SK-N-SH (cell line): ENCODE results near the gene DOCK3. TPM values are rescaled to one million over a fixed set of nuclear protein-coding genes. Genes with fewer than 3 reads are reported as not detected.

Experiments used
- CTCF ChIA-PET: fragments of 300-600, 350-600 bp; formaldehyde crosslinking; extraction: SDS; loops from one replicate; lab custom pipeline; 2021; lab: Yijun Ruan, JAX
- POLR2A ChIA-PET: fragments of 350-600 bp; sonication (Branson Sonifier 250); formaldehyde crosslinking; extraction: SDS; loops from one replicate; lab custom pipeline; 2020; ENCODE audit warnings: antibody characterized with exemption, inconsistent platforms; lab: Yijun Ruan, JAX
- DNase-seq: peaks from one replicate; pipeline ENCODE4 v3.0.0; 2012
- H2AFZ ChIP-seq: fragments of 200-600 bp; sonication (generic); 2 replicates; pipeline ENCODE4 v1.8.1; 2016; ENCODE audit warnings: antibody characterized with exemption, mild to moderate bottlenecking, low read depth
- H3F3A ChIP-seq: fragments of 200-600 bp; sonication (generic); replicated peaks from 2 replicates; pipeline ENCODE3; 2016; ENCODE audit warnings: antibody characterized with exemption, mild to moderate bottlenecking; ENCODE audit not compliant: insufficient read depth
- H3K27ac ChIP-seq, 2 experiments: fragments of 200-500 bp in 1 of 2; fragments of 200-600 bp in 1 of 2; sonication (Bioruptor generic) in 1 of 2; sonication (generic), shearing (Covaris generic) in 1 of 2; 2 replicates each; pipeline versions ENCODE4 v1.5.1 to v1.6.1; 2014 to 2016; ENCODE audit warnings: low read depth in 2 of 2, inconsistent platforms in 1 of 2, low read length in 1 of 2, mild to moderate bottlenecking in 1 of 2, mixed read lengths in 1 of 2
- H3K27me3 ChIP-seq: fragments of 200-600 bp; sonication (generic), shearing (Covaris generic); 2 replicates; pipeline ENCODE4 v1.6.1; 2016; ENCODE audit warnings: mixed run types; ENCODE audit not compliant: insufficient read depth
- H3K36me3 ChIP-seq, 2 experiments: fragments of 200-500 bp in 1 of 2; fragments of 200-600 bp in 1 of 2; sonication (Bioruptor generic) in 1 of 2; sonication (generic) in 1 of 2; replicated peaks in 1 of 2; 2 replicates each; pipeline versions ENCODE3 to v1.5.1; 2014 to 2016; ENCODE audit warnings: low read length in 1 of 2, mild to moderate bottlenecking in 1 of 2; ENCODE audit not compliant: insufficient read depth in 2 of 2, control insufficient read depth in 1 of 2
- H3K4me1 ChIP-seq, 2 experiments: fragments of 200-500 bp in 1 of 2; fragments of 200-600 bp in 1 of 2; sonication (Bioruptor generic) in 1 of 2; sonication (generic), shearing (Covaris generic) in 1 of 2; 2 replicates each; pipeline versions ENCODE4 v1.5.1 to v1.6.1; 2014 to 2016; ENCODE audit warnings: low read depth in 1 of 2, low read length in 1 of 2, mixed run types in 1 of 2; ENCODE audit not compliant: insufficient read depth in 2 of 2, control insufficient read depth in 1 of 2
- H3K4me2 ChIP-seq: fragments of 200-600 bp; sonication (generic), shearing (Covaris generic); 2 replicates; pipeline ENCODE4 v1.6.1; 2017; ENCODE audit warnings: mixed run types
- H3K4me3 ChIP-seq, 2 experiments: fragments of 200-500 bp in 1 of 2; fragments of 200-600 bp in 1 of 2; sonication (Bioruptor generic) in 1 of 2; sonication (generic), shearing (Covaris generic) in 1 of 2; 2 replicates each; pipeline versions ENCODE4 v1.5.1 to v1.8.1; 2014 to 2016; ENCODE audit warnings: low read depth in 2 of 2, inconsistent platforms in 1 of 2, low read length in 1 of 2, mild to moderate bottlenecking in 1 of 2, mixed read lengths in 1 of 2, moderate library complexity in 1 of 2
- H3K79me2 ChIP-seq: fragments of 200-600 bp; sonication (generic); 2 replicates; pipeline ENCODE4 v1.8.1; 2017; ENCODE audit warnings: mild to moderate bottlenecking; ENCODE audit not compliant: insufficient read depth
- H3K9ac ChIP-seq: fragments of 200-600 bp; sonication (generic); 2 replicates; pipeline ENCODE4 v1.6.1; 2017; ENCODE audit warnings: mixed run types
- H3K9me2 ChIP-seq: fragments of 200-600 bp; sonication (generic); 2 replicates; pipeline ENCODE4 v1.6.1; 2017; ENCODE audit warnings: mixed run types
- H3K9me3 ChIP-seq: fragments of 200-600 bp; sonication (generic); 2 replicates; pipeline ENCODE4 v1.6.1; 2017; ENCODE audit warnings: mixed run types, mild to moderate bottlenecking, moderate library complexity
- H4K20me1 ChIP-seq: fragments of 200-600 bp; sonication (generic); 2 replicates; pipeline ENCODE4 v1.6.1; 2017; ENCODE audit warnings: mild to moderate bottlenecking, mixed run types; ENCODE audit not compliant: insufficient read depth
- ELF1 ChIP-seq: IDR thresholded peaks from 2 replicates; pipeline ENCODE4 v1.4.0; 2012
- EP300 ChIP-seq, 2 experiments: IDR thresholded peaks; 2 replicates each; pipeline versions ENCODE4 v1.4.0 to v1.6.1; 2012; ENCODE audit warnings: borderline replicate concordance in 1 of 2, low read depth in 1 of 2, low read length in 1 of 2
- FOXJ3 ChIP-seq: sonication (generic); formaldehyde crosslinking; IDR thresholded peaks from 2 replicates; pipeline ENCODE4 v1.5.1; 2020; ENCODE audit warnings: mild to moderate bottlenecking, missing genetic modification reagents
- FOXM1 ChIP-seq: IDR thresholded peaks from 2 replicates; pipeline ENCODE4 v1.4.0; 2012; ENCODE audit warnings: low read depth, mild to moderate bottlenecking
- GABPA ChIP-seq: IDR thresholded peaks from 2 replicates; pipeline ENCODE4 v1.4.0; 2012; ENCODE audit warnings: low read depth, mild to moderate bottlenecking
- GATA2 ChIP-seq: sonication (generic); formaldehyde crosslinking; IDR thresholded peaks from 2 replicates; pipeline ENCODE4 v1.5.0; 2020; ENCODE audit warnings: mild to moderate bottlenecking, missing genetic modification reagents
- MEF2A ChIP-seq: IDR thresholded peaks from 2 replicates; pipeline ENCODE4 v1.4.0; 2012; ENCODE audit warnings: low read depth, borderline replicate concordance
- MXI1 ChIP-seq: IDR thresholded peaks from 2 replicates; pipeline ENCODE4 v1.6.1; 2012; ENCODE audit warnings: mild to moderate bottlenecking, low read depth, low read length, improper control_type of control experiment
- NFIC ChIP-seq: IDR thresholded peaks from 2 replicates; pipeline ENCODE4 v1.4.0; 2012; ENCODE audit warnings: borderline replicate concordance
- POLR2AphosphoS5 ChIP-seq: IDR thresholded peaks from 2 replicates; pipeline ENCODE4 v1.6.1; 2012; ENCODE audit warnings: low read depth, low read length
- RAD21 ChIP-seq: IDR thresholded peaks from 2 replicates; pipeline ENCODE4 v1.6.1; 2012; ENCODE audit warnings: mild to moderate bottlenecking, low read length
- SIN3A ChIP-seq: IDR thresholded peaks from 2 replicates; pipeline ENCODE4 v1.6.1; 2012; ENCODE audit warnings: low read depth, mild to moderate bottlenecking, low read length, moderate library complexity, borderline replicate concordance
- SMC3 ChIP-seq: IDR thresholded peaks from 2 replicates; pipeline ENCODE4 v1.6.1; 2012; ENCODE audit warnings: low read depth, low read length, improper control_type of control experiment
- TAF1 ChIP-seq: IDR thresholded peaks from 2 replicates; pipeline ENCODE4 v1.6.1; 2012; ENCODE audit warnings: low read depth, mild to moderate bottlenecking, low read length, moderate library complexity, borderline replicate concordance
- YY1 ChIP-seq: IDR thresholded peaks from 2 replicates; pipeline ENCODE4 v1.4.0; 2012; ENCODE audit warnings: low read depth, mild to moderate bottlenecking
- WGBS: methylation state at CpG from one replicate; pipeline ENCODE4 v1.1.6; 2017; ENCODE audit warnings: low lambda C conversion rate; 5-methylcytosine and 5-hydroxymethylcytosine counted together
- polyA plus RNA-seq, 3 experiments: library from polyadenylated mRNA; depleted of rRNA; stranded (reverse); fragments of >200 nt; gene quantifications; 2 replicates each; pipeline ENCODE4 v1.2.3, GENCODE V29; 2012
- TF ChIP-seq, protein P1 (sequence below): IDR thresholded peaks from 2 replicates; pipeline ENCODE4 v1.4.0; 2012; ENCODE audit warnings: low read depth, borderline replicate concordance
- TF ChIP-seq, protein P2 (sequence below): fragments of 150-350 bp; IDR thresholded peaks from 2 replicates; pipeline ENCODE4 v1.6.1; 2017; ENCODE audit warnings: antibody characterized with exemption, low read length, low read depth, borderline replicate concordance
- TF ChIP-seq, protein P3 (sequence below): fragments of 150-350 bp; IDR thresholded peaks from 2 replicates; pipeline ENCODE4 v1.6.1; 2016; ENCODE audit warnings: mild to moderate bottlenecking, low read depth, low read length
- TF ChIP-seq, protein P4 (sequence below): fragments of 200-600 bp; sonication (generic); IDR thresholded peaks from 2 replicates; pipeline ENCODE4 v1.6.1; 2017; ENCODE audit warnings: antibody characterized with exemption, mild to moderate bottlenecking, moderate library complexity

Gene DOCK3
- polyA plus RNA-seq, 1 of the 3 experiments (the other 2 are of a cell fraction), result 0.05 TPM

DNA sequence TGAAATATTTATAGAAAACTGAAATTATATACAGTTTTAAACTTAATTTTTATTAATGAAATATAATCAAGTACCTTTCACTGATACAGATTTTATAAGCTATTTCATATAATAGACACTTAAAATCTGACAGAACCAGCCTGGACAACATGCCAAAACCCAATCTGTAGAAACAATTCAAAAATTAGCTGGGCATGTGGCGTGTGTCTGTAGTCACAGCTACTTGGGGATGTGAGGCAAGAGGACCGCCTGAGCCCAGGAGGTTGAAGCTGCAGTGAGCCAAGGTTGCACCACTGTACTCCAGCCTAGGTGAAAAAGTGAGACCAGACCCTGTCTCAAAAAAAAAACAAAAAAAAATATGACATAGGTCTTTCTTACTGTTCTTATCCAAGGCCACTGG lies 472.1 kb downstream of the DOCK3 start:
- TF ChIP-seq, protein P1, sequence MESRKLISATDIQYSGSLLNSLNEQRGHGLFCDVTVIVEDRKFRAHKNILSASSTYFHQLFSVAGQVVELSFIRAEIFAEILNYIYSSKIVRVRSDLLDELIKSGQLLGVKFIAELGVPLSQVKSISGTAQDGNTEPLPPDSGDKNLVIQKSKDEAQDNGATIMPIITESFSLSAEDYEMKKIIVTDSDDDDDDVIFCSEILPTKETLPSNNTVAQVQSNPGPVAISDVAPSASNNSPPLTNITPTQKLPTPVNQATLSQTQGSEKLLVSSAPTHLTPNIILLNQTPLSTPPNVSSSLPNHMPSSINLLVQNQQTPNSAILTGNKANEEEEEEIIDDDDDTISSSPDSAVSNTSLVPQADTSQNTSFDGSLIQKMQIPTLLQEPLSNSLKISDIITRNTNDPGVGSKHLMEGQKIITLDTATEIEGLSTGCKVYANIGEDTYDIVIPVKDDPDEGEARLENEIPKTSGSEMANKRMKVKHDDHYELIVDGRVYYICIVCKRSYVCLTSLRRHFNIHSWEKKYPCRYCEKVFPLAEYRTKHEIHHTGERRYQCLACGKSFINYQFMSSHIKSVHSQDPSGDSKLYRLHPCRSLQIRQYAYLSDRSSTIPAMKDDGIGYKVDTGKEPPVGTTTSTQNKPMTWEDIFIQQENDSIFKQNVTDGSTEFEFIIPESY, result no peak
- TF ChIP-seq RAD21, result no peak
- TF ChIP-seq, protein P2, sequence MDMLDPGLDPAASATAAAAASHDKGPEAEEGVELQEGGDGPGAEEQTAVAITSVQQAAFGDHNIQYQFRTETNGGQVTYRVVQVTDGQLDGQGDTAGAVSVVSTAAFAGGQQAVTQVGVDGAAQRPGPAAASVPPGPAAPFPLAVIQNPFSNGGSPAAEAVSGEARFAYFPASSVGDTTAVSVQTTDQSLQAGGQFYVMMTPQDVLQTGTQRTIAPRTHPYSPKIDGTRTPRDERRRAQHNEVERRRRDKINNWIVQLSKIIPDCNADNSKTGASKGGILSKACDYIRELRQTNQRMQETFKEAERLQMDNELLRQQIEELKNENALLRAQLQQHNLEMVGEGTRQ, result no peak
- no peak for TF ChIP-seq NFIC
- TF ChIP-seq GATA2 (CRISPR knock-in tag), result no peak
- no peak for TF ChIP-seq GABPA
- no peak for TF ChIP-seq MXI1
- no peak for TF ChIP-seq SMC3
- TF ChIP-seq, protein P3, sequence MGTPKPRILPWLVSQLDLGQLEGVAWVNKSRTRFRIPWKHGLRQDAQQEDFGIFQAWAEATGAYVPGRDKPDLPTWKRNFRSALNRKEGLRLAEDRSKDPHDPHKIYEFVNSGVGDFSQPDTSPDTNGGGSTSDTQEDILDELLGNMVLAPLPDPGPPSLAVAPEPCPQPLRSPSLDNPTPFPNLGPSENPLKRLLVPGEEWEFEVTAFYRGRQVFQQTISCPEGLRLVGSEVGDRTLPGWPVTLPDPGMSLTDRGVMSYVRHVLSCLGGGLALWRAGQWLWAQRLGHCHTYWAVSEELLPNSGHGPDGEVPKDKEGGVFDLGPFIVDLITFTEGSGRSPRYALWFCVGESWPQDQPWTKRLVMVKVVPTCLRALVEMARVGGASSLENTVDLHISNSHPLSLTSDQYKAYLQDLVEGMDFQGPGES, result no peak
- no peak for TF ChIP-seq MEF2A
- TF ChIP-seq ELF1, result no peak
- no peak for TF ChIP-seq EP300 (IDR thresholded peaks at IDR 0.05; ENCODE audit: borderline replicate concordance in 1 of 2, low read depth in 1 of 2, low read length in 1 of 2)
- no peak for TF ChIP-seq SIN3A
- TF ChIP-seq FOXM1, result no peak
- TF ChIP-seq, protein P4, sequence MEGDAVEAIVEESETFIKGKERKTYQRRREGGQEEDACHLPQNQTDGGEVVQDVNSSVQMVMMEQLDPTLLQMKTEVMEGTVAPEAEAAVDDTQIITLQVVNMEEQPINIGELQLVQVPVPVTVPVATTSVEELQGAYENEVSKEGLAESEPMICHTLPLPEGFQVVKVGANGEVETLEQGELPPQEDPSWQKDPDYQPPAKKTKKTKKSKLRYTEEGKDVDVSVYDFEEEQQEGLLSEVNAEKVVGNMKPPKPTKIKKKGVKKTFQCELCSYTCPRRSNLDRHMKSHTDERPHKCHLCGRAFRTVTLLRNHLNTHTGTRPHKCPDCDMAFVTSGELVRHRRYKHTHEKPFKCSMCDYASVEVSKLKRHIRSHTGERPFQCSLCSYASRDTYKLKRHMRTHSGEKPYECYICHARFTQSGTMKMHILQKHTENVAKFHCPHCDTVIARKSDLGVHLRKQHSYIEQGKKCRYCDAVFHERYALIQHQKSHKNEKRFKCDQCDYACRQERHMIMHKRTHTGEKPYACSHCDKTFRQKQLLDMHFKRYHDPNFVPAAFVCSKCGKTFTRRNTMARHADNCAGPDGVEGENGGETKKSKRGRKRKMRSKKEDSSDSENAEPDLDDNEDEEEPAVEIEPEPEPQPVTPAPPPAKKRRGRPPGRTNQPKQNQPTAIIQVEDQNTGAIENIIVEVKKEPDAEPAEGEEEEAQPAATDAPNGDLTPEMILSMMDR, result no peak
- no peak for TF ChIP-seq TAF1
- TF ChIP-seq FOXJ3 (CRISPR knock-in tag), result no peak
- no peak for TF ChIP-seq YY1
- TF ChIP-seq POLR2AphosphoS5, result no peak
- CTCF ChIA-PET, result no interaction called here
- 43% methylated on average over 2 of the region's 2 CpGs for WGBS

More for the DNA sequence above, 472.1 kb downstream of the DOCK3 start:
- Histone ChIP-seq H3K79me2 (no peaks in the 10 kb centered on the region), H3K4me3 (no peak overlapping the region), H3K4me1 (no peaks in the 10 kb centered on the region), H3K9ac (no peak overlapping the region), H3K9me3 (no peaks in the 10 kb centered on the region), H3K4me2 (no peak overlapping the region), H4K20me1 (no peaks in the 10 kb centered on the region), H3F3A (no peaks in the 10 kb centered on the region), H3K27me3 (no peaks in the 10 kb centered on the region), H3K27ac (no peak overlapping the region), H3K9me2 (no peaks in the 10 kb centered on the region), H3K36me3 (no peaks in the 10 kb centered on the region), H2AFZ (no peak overlapping the region)
- POLR2A ChIA-PET, result no interaction called here
- DNase-seq, result no peak
